M059J (cell line): ENCODE data around the gene ADRA1B. TPM values are rescaled to one million over a fixed set of nuclear protein-coding genes. Genes with fewer than 3 reads are reported as not detected.
"Not testable (repeated sequence)": the region's sequence is repeated elsewhere in the genome, so short reads cannot be mapped to it uniquely, and the experiment has no call there.

Experiments
- DNase-seq: peaks from one replicate; pipeline ENCODE4 v3.0.0-alpha.2; 2012; ENCODE audit warnings: low read depth
- total RNA-seq: library from RNA; depleted of rRNA; stranded (reverse); fragments of >200 nt; shearing (Covaris generic); gene quantifications from 2 replicates; pipeline ENCODE4 v1.2.3, GENCODE V29; 2014

Gene ADRA1B
- total RNA-seq, 1 experiment from 2014 or later, result 1.4 TPM

DNA sequence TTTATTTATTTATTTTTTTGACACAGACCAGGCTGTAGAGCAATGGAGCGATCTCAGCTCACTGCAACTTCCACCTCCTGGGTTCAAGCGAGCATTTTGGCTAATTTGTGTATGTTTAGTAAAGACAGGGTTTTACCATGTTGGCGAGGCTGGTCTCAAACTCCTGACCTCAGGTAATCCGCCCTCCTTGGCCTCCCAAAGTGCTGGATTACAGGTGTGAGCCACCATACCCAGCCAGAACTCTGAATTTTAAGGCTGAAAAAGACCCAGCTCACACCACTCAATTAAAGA, 49.5 kb downstream of the ADRA1B start:
- not testable (repeated sequence) for DNase-seq

DNA sequence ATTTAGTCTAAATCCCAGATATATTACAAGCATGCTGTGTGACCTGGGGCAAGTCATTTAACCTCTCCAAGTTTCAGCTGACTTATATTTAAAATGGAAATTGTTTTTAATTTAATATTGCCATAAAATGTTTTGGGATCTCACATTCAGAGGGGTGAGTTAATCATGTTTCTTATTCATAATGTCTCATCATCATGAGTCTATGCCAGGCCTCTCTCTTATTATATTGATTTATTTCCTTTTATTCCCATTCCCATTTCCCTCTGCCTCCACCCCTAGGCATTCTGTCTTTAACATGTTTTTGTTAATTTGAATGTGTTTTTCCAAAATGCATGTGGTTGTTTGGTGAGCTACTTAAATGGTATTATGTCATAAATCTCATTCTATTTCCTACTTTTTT, 53.7 kb downstream of the ADRA1B start:
- DNase-seq, result no peak

DNA sequence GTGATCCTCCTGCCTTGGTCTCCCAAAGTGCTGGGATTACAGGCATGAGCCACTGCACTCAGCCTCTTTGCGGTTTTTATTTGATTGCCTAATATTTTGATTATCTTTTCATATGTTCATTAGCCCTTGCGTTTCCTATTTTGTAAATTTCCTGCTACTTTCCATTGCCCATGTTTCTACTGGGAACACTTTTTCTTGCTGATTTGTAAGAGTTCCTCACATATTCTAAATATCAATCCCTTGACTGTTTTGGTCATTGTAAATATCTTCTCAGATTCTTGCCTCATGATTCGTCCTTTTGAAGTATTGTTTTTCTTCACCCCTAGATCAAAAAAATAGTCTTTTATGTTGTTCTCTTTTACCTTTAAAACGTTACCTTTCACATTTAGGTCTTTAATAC, 54.8 kb downstream of the ADRA1B start:
- DNase-seq, result peak; percentile 64

DNA sequence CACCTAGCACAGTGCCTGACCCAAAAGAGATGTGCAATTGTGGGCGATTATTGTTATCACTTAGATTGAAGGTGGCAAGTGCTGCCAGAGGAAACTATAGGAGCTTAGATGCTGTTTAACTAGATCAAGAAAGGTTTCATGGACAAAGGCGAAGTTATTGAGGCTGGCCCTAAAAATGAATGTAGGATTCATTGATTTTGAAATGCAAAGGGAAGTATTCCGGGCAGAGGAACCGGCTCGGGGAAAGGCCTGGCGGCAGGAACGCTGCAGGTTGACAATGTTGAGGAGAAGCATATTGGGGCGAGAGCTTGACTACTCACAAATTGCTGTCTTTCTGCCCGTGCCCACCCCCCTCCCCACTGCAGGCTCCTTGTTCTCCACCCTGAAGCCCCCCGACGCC, 55.2 kb downstream of the ADRA1B start:
- DNase-seq, result no peak

DNA sequence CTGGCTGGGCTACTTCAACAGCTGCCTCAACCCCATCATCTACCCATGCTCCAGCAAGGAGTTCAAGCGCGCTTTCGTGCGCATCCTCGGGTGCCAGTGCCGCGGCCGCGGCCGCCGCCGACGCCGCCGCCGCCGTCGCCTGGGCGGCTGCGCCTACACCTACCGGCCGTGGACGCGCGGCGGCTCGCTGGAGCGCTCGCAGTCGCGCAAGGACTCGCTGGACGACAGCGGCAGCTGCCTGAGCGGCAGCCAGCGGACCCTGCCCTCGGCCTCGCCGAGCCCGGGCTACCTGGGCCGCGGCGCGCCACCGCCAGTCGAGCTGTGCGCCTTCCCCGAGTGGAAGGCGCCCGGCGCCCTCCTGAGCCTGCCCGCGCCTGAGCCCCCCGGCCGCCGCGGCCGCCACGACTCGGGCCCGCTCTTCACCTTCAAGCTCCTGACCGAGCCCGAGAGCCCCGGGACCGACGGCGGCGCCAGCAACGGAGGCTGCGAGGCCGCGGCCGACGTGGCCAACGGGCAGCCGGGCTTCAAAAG, 55.7 kb downstream of the ADRA1B start:
- DNase-seq, result no peak

DNA sequence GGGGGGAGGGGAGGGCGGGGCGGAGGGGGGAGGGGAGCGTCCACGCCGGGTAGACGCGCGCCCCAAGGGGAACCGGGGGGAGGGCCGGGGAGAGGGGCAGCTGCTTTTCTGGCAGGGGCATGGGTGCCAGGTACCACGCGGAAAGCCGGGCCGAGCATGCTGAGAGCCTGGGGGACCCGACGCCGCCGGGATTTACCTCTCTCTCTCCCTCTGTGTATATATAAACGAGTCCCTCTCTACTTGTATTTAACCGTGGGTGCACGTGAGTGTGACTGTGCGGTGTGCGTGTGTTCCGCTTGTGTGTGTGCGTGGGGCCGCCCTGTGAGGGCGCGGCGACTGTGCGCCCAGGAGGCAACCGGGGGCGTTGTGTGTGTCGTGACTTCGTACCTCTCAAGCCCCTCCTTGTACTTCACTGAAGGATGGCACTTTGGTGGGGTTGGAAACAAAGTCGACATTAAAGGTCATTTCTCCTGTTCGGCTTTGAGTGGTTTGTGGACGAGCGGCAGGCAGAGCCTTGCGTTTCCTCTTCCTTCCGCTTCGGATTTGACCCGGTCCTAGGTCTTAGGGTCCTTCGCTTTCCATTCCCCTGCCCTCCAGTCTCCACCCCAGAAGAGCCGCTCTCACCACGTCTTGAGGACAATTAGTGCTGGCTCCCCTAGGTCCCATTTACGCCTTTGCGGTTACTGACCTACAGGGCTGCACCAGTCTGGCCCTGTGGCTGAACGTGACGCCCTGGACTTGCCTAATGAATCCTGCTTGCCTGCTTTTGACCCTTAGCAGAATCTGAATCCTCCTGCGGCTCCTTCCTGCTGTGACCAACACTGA, 56.5 kb downstream of the ADRA1B start:
- no peak for DNase-seq

DNA sequence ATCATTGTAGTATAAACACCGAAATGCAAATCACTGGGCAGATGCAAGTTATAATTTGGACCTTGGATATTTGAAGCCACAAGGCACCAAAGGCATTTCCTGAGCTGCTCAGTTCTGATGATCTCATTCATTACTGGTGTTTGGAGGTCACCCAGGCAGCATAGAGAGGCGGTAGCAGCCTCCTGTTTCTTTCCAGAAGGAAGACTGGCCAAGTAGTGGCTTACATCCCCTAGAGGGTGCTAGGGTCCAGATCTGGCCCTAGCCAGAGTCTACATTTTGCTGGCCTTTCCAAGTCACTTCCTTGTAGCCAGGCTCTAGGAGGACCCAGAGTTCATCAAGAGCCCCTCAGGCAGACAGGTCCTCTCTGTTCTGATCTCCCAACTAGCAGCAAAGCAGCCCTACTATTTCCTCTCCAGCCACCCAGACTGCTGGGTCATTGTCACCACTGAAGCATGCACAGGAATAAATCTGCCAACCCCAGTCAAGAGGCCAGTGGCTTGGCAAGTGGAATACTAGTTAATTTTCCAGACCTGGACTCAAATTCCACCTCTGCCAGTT, 59.3 kb downstream of the ADRA1B start:
- peak; percentile 98 for DNase-seq

DNA sequence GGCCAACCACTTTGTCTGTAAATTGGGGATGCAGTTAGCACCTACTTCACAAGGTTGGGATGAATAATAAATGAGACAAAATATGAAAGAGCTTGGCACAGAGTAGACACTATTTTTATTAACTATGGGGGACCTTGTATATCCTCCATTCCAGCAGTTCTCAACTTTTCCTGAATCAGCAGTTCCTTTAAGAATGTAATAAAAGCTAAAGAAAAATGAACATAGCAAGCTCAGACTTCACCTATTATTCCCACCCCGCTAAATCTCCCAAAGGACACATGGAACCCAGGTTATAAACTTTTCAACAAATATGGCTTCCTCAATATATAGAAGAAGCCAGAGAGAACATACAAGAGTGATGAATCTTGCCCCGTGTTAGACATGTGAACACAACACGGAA, 60.6 kb downstream of the ADRA1B start:
- no peak for DNase-seq

DNA sequence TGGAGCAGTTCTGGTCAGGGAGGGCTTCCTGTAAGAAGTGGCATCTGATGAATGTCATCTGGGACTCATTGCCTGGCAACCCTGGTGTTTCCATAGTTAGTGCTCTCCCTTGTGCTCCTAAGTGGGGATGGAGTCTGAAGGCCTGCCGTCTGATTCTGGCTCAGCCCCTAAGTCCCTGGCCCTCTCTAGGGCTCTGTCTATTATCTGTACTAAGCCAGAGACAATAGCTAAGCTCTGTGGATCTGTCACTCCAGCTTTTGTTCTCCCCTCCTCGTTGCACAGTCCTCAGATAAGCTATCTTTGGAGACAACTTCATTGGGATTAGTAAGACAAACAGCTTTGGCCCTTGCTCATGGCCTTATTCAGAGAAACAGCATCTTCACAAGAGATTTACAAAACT, 62.1 kb downstream of the ADRA1B start:
- DNase-seq, result no peak

DNA sequence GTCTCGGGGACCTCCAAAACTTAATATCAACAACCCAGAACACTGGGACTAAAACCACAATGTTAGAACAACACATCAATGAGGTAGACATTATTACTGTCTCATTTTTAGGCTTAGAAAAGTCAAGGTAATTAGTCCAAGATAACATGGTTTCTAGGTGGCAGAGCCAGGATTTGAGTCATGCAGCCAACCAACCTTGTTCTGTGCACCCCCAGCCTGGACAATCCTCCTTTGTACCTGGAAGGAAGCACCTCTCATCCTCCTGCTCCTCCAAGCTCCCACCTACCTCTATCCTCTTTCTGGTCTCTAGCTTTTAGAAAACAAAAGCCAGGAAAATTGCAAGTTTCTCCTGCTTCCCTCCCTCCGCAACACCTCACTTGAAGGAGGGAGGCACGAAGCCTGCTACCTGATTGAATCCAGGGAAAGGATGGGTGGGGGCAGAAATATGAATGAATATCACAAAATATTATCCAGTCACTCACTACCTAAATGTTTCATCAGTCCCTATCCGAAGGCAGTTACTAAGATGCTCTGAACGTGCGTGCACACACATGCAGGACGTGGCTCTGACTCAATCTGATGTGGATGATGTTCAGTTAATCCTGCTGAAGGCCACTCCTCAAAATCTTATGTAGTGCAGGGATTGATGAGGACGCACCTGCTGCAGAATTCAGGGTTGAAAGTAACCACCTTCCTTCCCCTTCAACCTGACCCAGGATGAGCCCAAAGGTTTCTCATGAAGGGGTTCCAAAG, 66.3 kb downstream of the ADRA1B start:
- no peak for DNase-seq

DNA sequence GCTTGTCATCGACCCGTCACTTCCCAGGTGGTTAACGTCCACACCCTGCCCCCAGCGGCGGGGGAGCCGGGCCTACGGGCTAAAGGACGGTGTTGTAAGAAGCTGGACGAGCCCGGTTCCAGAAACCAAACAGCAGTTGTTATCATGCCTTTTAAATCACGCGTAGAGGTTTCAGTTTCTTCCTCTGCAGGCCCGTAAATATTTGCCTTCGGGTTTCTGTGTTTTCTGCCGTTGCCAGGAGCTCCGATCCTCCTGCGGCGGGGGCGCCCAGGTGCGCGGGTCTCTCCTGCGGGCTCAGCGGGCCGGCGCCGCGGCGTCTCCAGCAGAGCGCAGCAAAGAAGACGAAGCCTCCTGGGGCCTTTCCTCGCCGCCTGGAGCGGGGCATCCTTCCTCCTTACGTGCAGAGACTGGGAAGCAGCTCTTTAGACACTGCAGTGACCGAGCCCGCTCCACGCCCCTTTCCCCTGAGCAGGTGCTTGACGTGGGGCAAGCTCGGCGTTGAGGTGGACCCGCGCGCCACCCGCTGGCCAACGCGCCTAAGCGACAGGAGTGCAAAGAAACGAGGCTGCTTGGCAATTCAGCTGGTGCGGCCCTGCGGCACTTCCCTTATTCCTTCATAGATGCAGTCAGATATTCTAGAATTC, 70.9 kb downstream of the ADRA1B start:
- DNase-seq, result peak; percentile 80

DNA sequence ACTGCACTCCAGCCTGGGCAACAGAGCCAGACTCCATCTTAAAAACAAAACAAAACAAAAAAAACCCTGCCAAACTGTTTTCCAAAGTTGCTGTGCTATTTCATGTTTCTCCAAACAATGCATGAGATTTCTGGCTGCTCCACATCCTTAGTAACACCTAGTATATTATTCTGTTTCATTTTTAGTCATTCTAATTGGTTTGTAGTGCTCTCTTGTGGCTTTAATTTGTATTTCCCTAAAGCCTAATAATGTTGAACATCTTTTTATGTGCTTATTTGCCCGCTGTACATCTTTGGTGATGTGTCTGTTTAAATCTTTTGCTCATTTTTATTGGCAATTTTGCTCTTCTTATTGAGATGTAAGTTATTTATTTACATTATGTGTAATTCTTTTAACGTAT, 74.2 kb downstream of the ADRA1B start:
- DNase-seq, result peak; percentile 36

DNA sequence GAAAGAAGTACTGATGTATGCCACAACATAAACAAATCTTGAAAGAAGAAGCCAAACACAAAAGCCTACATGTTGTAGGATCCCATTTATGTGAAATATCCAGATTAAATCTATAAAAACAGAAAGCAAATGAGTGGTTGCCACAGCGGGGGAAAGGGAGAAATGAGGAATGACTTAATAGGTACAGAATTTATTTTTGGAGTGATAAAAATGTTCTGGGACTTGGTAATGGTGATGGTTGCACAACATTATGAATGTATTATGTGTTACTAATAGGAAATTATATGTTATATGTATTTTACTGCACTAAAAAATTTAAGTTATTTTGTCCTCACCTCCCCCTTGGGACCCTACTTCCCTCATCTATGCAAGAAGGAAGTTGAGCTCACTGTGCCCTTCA, 76.3 kb downstream of the ADRA1B start:
- no peak for DNase-seq

DNA sequence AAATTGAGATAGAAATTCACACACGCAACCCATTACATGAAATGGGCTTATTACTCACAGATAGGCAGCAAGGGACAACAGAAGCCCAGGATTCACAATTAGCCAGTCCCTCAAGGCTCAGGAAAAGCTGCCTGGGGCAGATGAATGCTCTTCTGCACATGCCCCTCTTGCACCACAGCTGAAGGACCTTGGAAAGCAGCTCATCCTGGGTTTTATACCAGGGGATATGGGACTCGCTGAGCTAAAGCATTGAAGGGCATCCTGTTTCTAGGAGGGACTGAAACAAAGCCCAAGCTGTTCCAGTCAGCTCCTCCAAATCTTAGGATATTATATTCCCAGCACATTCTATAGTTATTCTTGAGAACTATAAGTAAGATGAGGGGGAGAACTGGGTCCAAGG, 76.9 kb downstream of the ADRA1B start:
- DNase-seq, result no peak

DNA sequence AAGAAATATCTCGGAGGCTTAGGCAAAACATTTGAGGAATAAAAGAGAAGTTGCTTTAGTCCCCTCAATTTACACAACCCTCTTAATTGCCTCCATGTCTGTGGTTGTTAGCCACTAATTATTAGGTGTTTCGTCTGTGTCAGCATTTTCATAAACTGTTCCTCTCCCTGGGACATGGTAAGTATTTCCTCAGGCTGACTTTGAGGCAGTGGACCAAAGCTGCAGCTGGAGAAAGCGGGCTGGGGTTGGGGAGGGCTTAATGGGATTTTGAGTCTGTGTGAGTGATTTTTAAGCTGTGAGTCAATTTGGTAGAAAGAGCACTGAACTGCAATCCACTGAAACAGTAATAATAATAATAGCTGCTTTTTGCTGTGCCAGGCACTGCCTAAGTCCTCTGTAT, 79.6 kb downstream of the ADRA1B start:
- no peak for DNase-seq

DNA sequence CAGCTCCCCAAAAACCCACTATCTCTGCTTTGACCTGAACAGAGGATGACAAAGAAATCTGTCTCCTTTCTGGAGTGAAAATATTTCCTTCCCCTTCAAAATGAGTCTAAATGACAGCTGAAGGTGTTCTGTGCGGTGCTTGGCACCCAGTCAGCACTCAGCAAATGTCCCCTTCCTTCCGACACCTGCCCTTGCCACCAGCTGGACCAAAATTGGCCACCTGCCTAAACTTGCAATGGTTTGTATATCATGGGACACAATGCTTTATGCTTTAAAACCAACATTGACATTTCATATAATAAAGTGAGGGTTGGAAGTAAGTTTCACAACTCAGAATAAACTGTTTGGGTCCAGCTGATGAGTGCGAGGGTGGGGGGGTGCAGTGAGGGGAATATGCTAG, 85.2 kb downstream of the ADRA1B start:
- no peak for DNase-seq

DNA sequence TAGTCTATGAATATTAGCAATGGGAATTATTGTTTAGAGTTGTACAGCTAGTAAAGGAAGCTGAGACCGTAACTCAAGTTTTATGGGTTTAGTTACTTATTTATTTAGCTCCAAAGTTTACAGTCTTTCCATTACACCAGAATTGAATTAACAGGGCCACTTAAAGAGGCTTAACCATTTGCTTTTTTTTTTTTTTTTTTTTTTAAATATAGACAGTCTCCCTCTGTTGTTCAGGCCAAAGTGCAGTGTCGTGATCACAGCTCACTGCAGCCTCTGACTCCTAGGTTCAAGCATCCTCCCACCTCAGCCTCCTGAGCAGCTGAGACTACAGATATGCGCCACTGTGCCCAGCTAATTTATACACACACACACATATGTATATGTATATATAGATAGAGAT, 91.2 kb downstream of the ADRA1B start:
- no peak for DNase-seq

DNA sequence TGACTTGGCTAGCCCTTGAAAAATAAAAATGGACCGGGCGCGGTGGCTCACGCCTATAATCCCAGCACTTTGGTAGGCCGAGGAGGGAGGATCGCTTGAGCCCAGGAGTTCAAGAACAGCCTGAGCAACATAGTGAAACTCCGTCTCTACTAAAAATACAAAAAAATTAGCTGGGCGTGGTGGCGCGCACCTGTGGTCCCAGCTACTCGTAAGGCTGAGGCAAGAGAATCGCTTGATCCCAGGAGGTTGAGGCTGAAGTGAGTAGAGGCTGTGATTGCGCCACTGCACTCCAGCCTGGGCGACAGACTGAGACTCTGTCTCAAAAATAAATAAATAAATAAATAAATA, 92.2 kb downstream of the ADRA1B start:
- not testable (repeated sequence) for DNase-seq

DNA sequence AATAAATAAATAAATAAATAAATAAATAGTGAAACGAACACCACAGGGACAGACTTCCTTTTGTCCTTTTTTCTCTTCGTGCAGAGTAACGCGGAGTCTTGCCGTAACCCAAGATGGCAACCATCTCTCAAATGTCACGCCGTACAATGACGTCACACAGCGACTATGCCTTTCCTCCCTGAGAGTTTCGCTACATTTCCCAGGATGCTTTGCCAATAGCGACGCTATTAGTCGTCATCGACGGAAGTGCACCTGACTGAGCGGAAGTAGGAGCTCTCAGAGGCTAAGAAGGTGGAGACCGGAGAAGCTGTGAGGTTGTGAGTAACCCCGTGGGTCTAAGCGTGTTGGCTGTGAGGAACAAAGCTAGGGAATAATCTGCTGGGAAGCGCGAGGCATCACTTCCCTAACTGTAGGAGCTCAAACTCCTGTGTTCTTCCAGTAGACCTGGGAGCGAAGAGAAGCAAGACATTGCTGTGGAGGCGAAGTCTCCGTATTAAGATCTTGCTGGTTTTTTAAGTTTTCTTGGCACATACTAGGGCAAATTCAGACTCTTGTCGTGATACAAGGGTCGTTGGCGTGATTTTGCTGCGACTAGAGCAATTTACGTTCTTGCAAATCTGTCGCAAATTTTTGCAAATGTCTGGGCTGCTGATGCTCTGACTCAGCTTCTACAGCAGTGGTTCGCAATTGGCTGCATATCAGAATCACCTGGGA, 92.8 kb downstream of the ADRA1B start, which contains the start of gene TTC1:
Gene TTC1, plus strand, starts transcription at position 263 of the 714 bp plus-strand sequence. CDS start 1,390 bp downstream, outside the sequence.
- peak; percentile 99 for DNase-seq

DNA sequence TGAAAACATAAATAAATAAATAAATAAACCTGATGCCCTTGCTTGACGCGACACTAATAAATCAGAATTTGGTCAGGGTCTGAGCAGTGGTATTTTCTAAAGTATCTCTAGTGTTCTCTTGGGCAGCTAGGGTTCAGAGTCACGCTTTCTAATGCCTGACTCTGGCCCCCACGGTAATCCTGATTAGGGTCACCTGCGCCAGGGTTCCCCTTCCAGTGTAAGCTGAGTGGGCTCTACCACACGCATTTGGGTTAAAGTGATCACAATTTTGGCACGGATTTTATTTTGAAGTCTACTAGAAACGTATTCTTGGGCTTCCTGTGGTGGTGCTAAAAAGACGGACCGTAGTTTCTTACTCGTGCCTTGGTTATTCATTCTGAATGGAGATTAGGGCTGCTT, 93.3 kb downstream of the ADRA1B start:
- no peak for DNase-seq

DNA sequence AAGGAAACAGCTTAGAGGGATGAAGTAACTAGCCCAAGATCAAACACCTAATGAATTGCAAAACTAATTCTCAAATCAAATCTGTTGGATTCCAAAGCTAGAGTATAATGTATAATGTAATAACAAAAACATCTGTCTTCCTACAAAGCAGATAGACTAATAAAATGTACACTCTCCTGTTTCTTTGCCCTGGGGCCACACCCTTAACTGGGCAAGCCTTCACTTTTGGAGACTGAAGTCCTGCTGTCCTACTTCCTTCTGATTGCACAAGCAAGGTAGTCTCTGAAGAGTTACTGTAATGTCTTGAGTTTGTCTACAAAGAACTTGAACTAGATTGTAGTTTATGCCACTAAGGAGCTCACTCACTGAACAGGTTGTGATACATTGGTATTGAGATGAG, 95.2 kb downstream of the ADRA1B start:
- no peak for DNase-seq

DNA sequence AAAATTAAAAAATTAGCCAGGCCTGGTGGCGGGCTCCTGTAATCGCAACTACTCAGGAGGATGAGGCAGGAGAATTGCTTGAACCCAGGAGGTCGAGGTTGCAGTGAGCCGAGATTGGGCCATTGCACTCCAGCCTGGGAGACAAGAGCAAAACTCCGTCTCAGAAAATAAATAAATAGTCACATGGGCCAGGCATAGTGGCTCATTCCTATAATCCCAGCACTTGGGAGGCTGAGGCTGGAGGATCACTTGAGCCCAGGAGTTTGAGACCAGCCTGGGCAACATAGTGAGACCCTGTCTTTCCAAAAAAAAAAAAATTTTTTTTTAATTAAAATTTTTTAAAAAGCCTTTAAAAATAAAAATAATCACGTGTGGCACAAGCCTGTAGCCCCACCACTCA, 97.9 kb downstream of the ADRA1B start:
- not testable (repeated sequence) for DNase-seq
